AG04450 (cell line): ENCODE data around the gene GGCX. TPM values are rescaled to one million over a fixed set of nuclear protein-coding genes. Genes with fewer than 3 reads are reported as not detected.

Experiments used
- CTCF ChIA-PET: fragments of 300-600, 350-600 bp; formaldehyde crosslinking; extraction: SDS; loops from one replicate; lab custom pipeline; 2022; ENCODE audit warnings: antibody characterized with exemption, inconsistent platforms; lab: Charles Lee
- POLR2A ChIA-PET: fragments of 350-600 bp; formaldehyde crosslinking; extraction: SDS; loops from one replicate; lab custom pipeline; 2021; ENCODE audit warnings: antibody characterized with exemption, inconsistent platforms; lab: Yijun Ruan, JAX
- DNase-seq: peaks from one replicate; pipeline ENCODE4 v3.0.0-alpha.2; 2011; ENCODE audit warnings: low read depth, low spot score
- H3K27ac ChIP-seq: one replicate; pipeline ENCODE4 v1.5.1; 2012; ENCODE audit warnings: low read depth, low read length, control low read depth
- H3K27me3 ChIP-seq: one replicate; pipeline ENCODE4 v1.6.0; 2012; ENCODE audit warnings: low read length; ENCODE audit not compliant: control insufficient read depth, insufficient read depth
- H3K4me3 ChIP-seq: 2 replicates; pipeline ENCODE4 v1.5.1; 2011; ENCODE audit warnings: mild to moderate bottlenecking, low read depth, low read length, control low read depth
- H3K9me3 ChIP-seq: 2 replicates; pipeline ENCODE4 v1.5.1; 2012; ENCODE audit warnings: low read length; ENCODE audit not compliant: control insufficient read depth, insufficient read depth
- CTCF ChIP-seq: IDR thresholded peaks from 2 replicates; pipeline ENCODE4 v1.5.1; 2011; ENCODE audit warnings: low read depth, low read length, control low read depth, inconsistent platforms
- polyA plus RNA-seq: library from polyadenylated mRNA; depleted of rRNA; stranded (reverse); fragments of >200 nt; gene quantifications from 2 replicates; pipeline ENCODE4 v1.2.3, GENCODE V29; 2011

The GGCX gene
- polyA plus RNA-seq, 1 experiment, result 44.0 TPM

GRCh38 chr2:85542777-85543176, 18.5 kb downstream of the GGCX start:
- no peak overlapping the region for H3K27ac ChIP-seq
- TF ChIP-seq CTCF, result no peak
- DNase-seq, result no peak
- ChIA-PET POLR2A (no interaction called here), CTCF (interaction anchor here (0.8 to 7.2 kb wide), 3 partner anchors 8 to 186 kb away, joined by 3 to 53 read pairs (median 13); partner anchors contain the start of gene SH2D6)
- peak overlapping the region; percentile 100 for H3K4me3 ChIP-seq
- no peaks in the 10 kb centered on the region; the same call in 1 of the 2 replicates for H3K9me3 ChIP-seq
- no peaks in the 10 kb centered on the region for H3K27me3 ChIP-seq

- no peak for DNase-seq
- no peak for TF ChIP-seq CTCF
- Histone ChIP-seq H3K9me3 (no peaks in the 10 kb centered on the region; the same call in 1 of the 2 replicates), H3K27ac (no peak overlapping the region), H3K4me3 (peak overlapping the region; percentile 100), H3K27me3 (no peaks in the 10 kb centered on the region)
- ChIA-PET POLR2A (interaction anchor here (1.4 to 5.0 kb wide), 5 partner anchors 8 to 121 kb away, joined by 7 to 172 read pairs (median 81); partner anchors contain the start of gene SH2D6), CTCF (interaction anchor here (3.1 to 7.2 kb wide), 2 partner anchors 9 to 123 kb away, joined by 13 to 53 read pairs; partner anchors contain the start of gene SH2D6)
Measured at GRCh38 chr2:85541753-85542457, 19.4 kb downstream of the GGCX start.

GRCh38 chr2:85541262-85541661, 20.0 kb downstream of the GGCX start:
- H3K27ac ChIP-seq, result no peak overlapping the region
- no peaks in the 10 kb centered on the region for H3K27me3 ChIP-seq
- CTCF ChIA-PET, result interaction anchor here (3.1 to 7.2 kb wide), 2 partner anchors 10 to 122 kb away, joined by 13 to 53 read pairs; partner anchors contain the start of gene SH2D6
- DNase-seq, result no peak
- H3K9me3 ChIP-seq, result no peaks in the 10 kb centered on the region; the same call in 1 of the 2 replicates
- POLR2A ChIA-PET, result interaction anchor here (1.4 to 5.0 kb wide), 6 partner anchors 8 to 120 kb away, joined by 3 to 172 read pairs (median 44); partner anchors contain the start of gene SH2D6
- peak overlapping the region; percentile 100 for H3K4me3 ChIP-seq
- no peak for TF ChIP-seq CTCF

- POLR2A ChIA-PET, result interaction anchor here (0.6 to 5.0 kb wide), 21 partner anchors 9 to 473 kb away, joined by 3 to 172 read pairs (median 6); partner anchors contain the start of genes ELMOD3, RETSAT, RNF181 and SH2D6
- no peaks in the 10 kb centered on the region for H3K27me3 ChIP-seq
- H3K9me3 ChIP-seq, result no peaks in the 10 kb centered on the region; the same call in 1 of the 2 replicates
- peak overlapping the region; percentile 100 for H3K4me3 ChIP-seq
- CTCF ChIA-PET, result interaction anchor here (0.7 to 7.2 kb wide), 3 partner anchors 11 to 121 kb away, joined by 3 to 53 read pairs (median 7); no protein-coding TSS in a partner anchor
- TF ChIP-seq CTCF, result no peak
- peak overlapping the region; percentile 50 for H3K27ac ChIP-seq
- no peak for DNase-seq
Measured at GRCh38 chr2:85540133-85540648, 21.1 kb downstream of the GGCX start.
